Psoas muscle (tissue), 8 donors: ENCODE measurements around the gene RPRD1B. TPM values are rescaled to one million over a fixed set of nuclear protein-coding genes. Genes with fewer than 3 reads are reported as not detected.
A peak's percentile ranks its signal among the peaks of the same experiment; 100 is the strongest.

Source experiments
- ATAC-seq, 4 donors: fragments of 200-7000 bp; cut with Tn5 transposase; one replicate each; pipeline ENCODE4 v1.9.1; 2020; ENCODE audit warnings: moderate library complexity in 3 of 4, mild to moderate bottlenecking in 2 of 4
- DNase-seq, 2 donors: peaks; one replicate each; pipeline ENCODE4 v3.0.0-alpha.2; 2020
- H3K27ac ChIP-seq: fragments of 200-600 bp; one replicate; pipeline ENCODE4 v1.8.0; 2022
- H3K27me3 ChIP-seq, 3 donors: fragments of 200-600 bp in 1 of 3; one replicate each; pipeline versions ENCODE4 v1.6.1 to v1.8.0; 2013 to 2022; ENCODE audit warnings: low read length in 2 of 3, mild to moderate bottlenecking in 2 of 3, moderate library complexity in 1 of 3; ENCODE audit not compliant: insufficient read depth in 3 of 3
- H3K36me3 ChIP-seq, 2 donors: fragments of 200-600 bp in 1 of 2; one replicate each; pipeline versions ENCODE4 v1.6.1 to v1.8.0; 2013 to 2022; ENCODE audit warnings: low read depth in 1 of 2, mild to moderate bottlenecking in 1 of 2, moderate library complexity in 1 of 2; ENCODE audit not compliant: insufficient read depth in 1 of 2
- H3K4me1 ChIP-seq: fragments of 200-600 bp; one replicate; pipeline ENCODE4 v1.8.0; 2022
- H3K4me3 ChIP-seq: fragments of 200-600 bp; one replicate; pipeline ENCODE4 v1.8.0; 2022; ENCODE audit warnings: mild to moderate bottlenecking
- H3K9me3 ChIP-seq: fragments of 200-600 bp; one replicate; pipeline ENCODE4 v1.8.0; 2022
- CTCF ChIP-seq: fragments of 200-600 bp; IDR thresholded peaks from one replicate; pipeline ENCODE4 v1.8.0; 2022; ENCODE audit warnings: antibody characterized with exemption
- WGBS, 3 donors: extraction: QIAGEN DNeasy Blood & Tissue Kit; methylation state at CpG; one replicate each; pipeline versions ENCODE4 v1.1.6 to v1.1.7; 2013; 5-methylcytosine and 5-hydroxymethylcytosine counted together
- intact Hi-C, 2 donors: fragments of 100-400 bp; cut with DNase I; formaldehyde crosslinking; loops; one replicate each; pipeline versions ENCODE4 v1.11.0 to v1.14.2; 2022
- polyA plus RNA-seq, 3 donors: library from polyadenylated mRNA; stranded (reverse); fragments of 200-250 nt; gene quantifications; one replicate each; pipeline ENCODE4 v1.2.3, GENCODE V29; 2013
- total RNA-seq, 4 donors: library from RNA; stranded (reverse); fragmentation: NEBNext Ultra II Directional in 2 of 4; extraction: Animal tissue kit (Norgen Biotek cat#: 25700) in 2 of 4; gene quantifications; one replicate each; pipeline versions ENCODE4 v1.2.1 to v1.2.4, GENCODE V29; 2021 to 2023
- donor health status: healthy with polysubstance abuse.
- donor health status: DM: no; HTN: no; CAD: no; lungs with moderate emphysema.
- donor health status: Bipolar disorder and iron deficiency.
- donor health status: healthy.
- donor health status: DM: yes; HTN: yes; CAD: no.
- donor health status: DM: no; HTN: no; CAD: no.
- donor health status: DM: no; HTN: no; CAD: no.
- donor health status: DM: yes; HTN: yes; CAD: no.

Gene RPRD1B
- total and polyA plus RNA-seq, 7 donors, result 14.0 to 55.7 (median 32.7) TPM

GRCh38 chr20:38085026-38085425 lies 51.5 kb downstream of the RPRD1B start:
- peaks cover 17% of the 10 kb centered on the region for H3K4me1 ChIP-seq
- no peak overlapping the region for H3K4me3 ChIP-seq
- no peak for TF ChIP-seq CTCF
- WGBS, 3 donors, result 90 to 93% (median 92%) methylated on average over 10 of the region's 10 CpGs
- no peak for DNase-seq
- H3K36me3 ChIP-seq, result peaks cover 2 to 51% of the 10 kb centered on the region in 2 donors
- no peak overlapping the region for H3K27ac ChIP-seq
- ATAC-seq, result no peak
- H3K27me3 ChIP-seq, result no peaks in the 10 kb centered on the region
- intact Hi-C loops, result no loop called here
- no peaks in the 10 kb centered on the region for H3K9me3 ChIP-seq

- no peak overlapping the region for H3K4me3 ChIP-seq
- DNase-seq (no peak), ATAC-seq (no peak)
- H3K4me1 ChIP-seq, result peaks cover 38% of the 10 kb centered on the region
- H3K36me3 ChIP-seq, result peaks cover 2 to 57% of the 10 kb centered on the region in 2 donors
- WGBS, 3 donors, result 89 to 95% (median 91%) methylated on average over 10 of the region's 10 CpGs
- no peaks in the 10 kb centered on the region for H3K9me3 ChIP-seq
- intact Hi-C loops, result no loop called here
- no peaks in the 10 kb centered on the region for H3K27me3 ChIP-seq
- TF ChIP-seq CTCF, result no peak
- no peak overlapping the region for H3K27ac ChIP-seq
Measured at GRCh38 chr20:38089500-38089899, 56.0 kb downstream of the RPRD1B start.

- peaks cover 2 to 53% of the 10 kb centered on the region in 2 donors for H3K36me3 ChIP-seq
- TF ChIP-seq CTCF, result no peak
- DNase-seq, result no peak
- no peak overlapping the region for H3K4me3 ChIP-seq
- intact Hi-C loops, result no loop called here
- WGBS, 3 donors, result 52 to 60% (median 59%) methylated on average over 7 of the region's 7 CpGs
- ATAC-seq, result no peak
- no peak overlapping the region for H3K27ac ChIP-seq
- no peaks in the 10 kb centered on the region for H3K27me3 ChIP-seq
- H3K9me3 ChIP-seq, result no peaks in the 10 kb centered on the region
- peaks cover 44% of the 10 kb centered on the region for H3K4me1 ChIP-seq
Measured at GRCh38 chr20:38090061-38090460, 56.5 kb downstream of the RPRD1B start.

- no peak for TF ChIP-seq CTCF
- peak in 3 of 4 donors; percentile 52 to 68 (median 54) for ATAC-seq
- peaks cover 2 to 44% of the 10 kb centered on the region in 2 donors for H3K36me3 ChIP-seq
- peak overlapping the region; percentile 55 for H3K27ac ChIP-seq
- intact Hi-C loops, result no loop called here
- WGBS, 3 donors, result 20 to 34% (median 22%) methylated on average over 6 of the region's 6 CpGs
- H3K9me3 ChIP-seq, result no peaks in the 10 kb centered on the region
- no peak overlapping the region for H3K4me3 ChIP-seq
- DNase-seq, result no peak
- no peaks in the 10 kb centered on the region for H3K27me3 ChIP-seq
- peaks cover 51% of the 10 kb centered on the region for H3K4me1 ChIP-seq
Measured at GRCh38 chr20:38091441-38092216, 58.1 kb downstream of the RPRD1B start.
